K562 (cell line): ENCODE measurements around the gene RNF34. TPM values are rescaled to one million over a fixed set of nuclear protein-coding genes. Genes with fewer than 3 reads are reported as not detected.
A peak's percentile ranks its signal among the peaks of the same experiment; 100 is the strongest.

ENCODE experiments used
- ATF4 ChIP-seq: fragments of 450-650 bp; formaldehyde crosslinking; IDR thresholded peaks from 2 replicates; pipeline ENCODE4 v1.4.0; 2022; ENCODE audit warnings: mild to moderate bottlenecking, moderate library complexity
- FOS ChIP-seq: IDR thresholded peaks from 3 replicates; pipeline ENCODE4 v1.6.1; 2011; ENCODE audit not compliant: insufficient read length; ENCODE audit errors: extremely low read depth
- FOXP1 ChIP-seq: sonication (generic); formaldehyde crosslinking; IDR thresholded peaks from 2 replicates; pipeline ENCODE4 v1.8.0; 2022; ENCODE audit warnings: mild to moderate bottlenecking, missing genetic modification reagents
- PHF8 ChIP-seq: fragments of 200-600 bp; sonication (generic); IDR thresholded peaks from 2 replicates; pipeline ENCODE4 v1.6.1; 2012; ENCODE audit warnings: mixed run types, mild to moderate bottlenecking, inconsistent platforms, low read length, moderate library complexity, borderline replicate concordance
- polyA plus RNA-seq, 8 experiments: library from polyadenylated mRNA; depleted of rRNA in 4 of 8; stranded (reverse) in 5 of 8; unstranded in 3 of 8; fragments of >200 nt; fragmentation: Nextera tagmentation in 2 of 8; fragmentation: Illumina TruSeq in 1 of 8; extraction: Ambion mirVana in 2 of 8; extraction: Trizol in 1 of 8; gene quantifications; 2 replicates each; pipeline versions ENCODE4 v1.2.1 to v1.2.3, GENCODE V29; 2011 to 2014; ENCODE audit warnings: inconsistent platforms in 1 of 8, missing spikeins in 1 of 8
- total RNA-seq, 7 experiments: library from RNA; depleted of rRNA in 6 of 7; stranded (reverse); fragments of >200 nt in 6 of 7; fragmentation: Illumina TruSeq in 2 of 7; extraction: Trizol in 2 of 7; gene quantifications; 2 replicates each; pipeline versions ENCODE4 v1.2.1 to v1.2.3, GENCODE V29; 2011 to 2021; ENCODE audit warnings: low replicate concordance in 1 of 7
- TF ChIP-seq, protein P1 (sequence below), 3 experiments: fragments of 200-800 bp in 1 of 3; sonication (Bioruptor generic) in 1 of 3; sonication (generic) in 1 of 3; formaldehyde crosslinking in 1 of 3; IDR thresholded peaks; 2 replicates each; pipeline versions ENCODE4 v1.6.1 to v1.8.0; 2016 to 2022; ENCODE audit warnings: mild to moderate bottlenecking in 2 of 3, missing compliant biosample characterization in 2 of 3, missing genetic modification characterization in 2 of 3, missing genetic modification reagents in 1 of 3
- TF ChIP-seq, protein P2 (sequence below): sonication (generic); formaldehyde crosslinking; IDR thresholded peaks from 2 replicates; pipeline ENCODE4 v1.8.0; 2022; ENCODE audit warnings: mild to moderate bottlenecking, missing genetic modification reagents

The RNF34 gene
- total and polyA plus RNA-seq, 9 of the 15 experiments (the other 6 are each of a cell fraction or from before 2014, with no cell fraction given) = 41.7 to 88.9 (median 54.1) TPM

DNA sequence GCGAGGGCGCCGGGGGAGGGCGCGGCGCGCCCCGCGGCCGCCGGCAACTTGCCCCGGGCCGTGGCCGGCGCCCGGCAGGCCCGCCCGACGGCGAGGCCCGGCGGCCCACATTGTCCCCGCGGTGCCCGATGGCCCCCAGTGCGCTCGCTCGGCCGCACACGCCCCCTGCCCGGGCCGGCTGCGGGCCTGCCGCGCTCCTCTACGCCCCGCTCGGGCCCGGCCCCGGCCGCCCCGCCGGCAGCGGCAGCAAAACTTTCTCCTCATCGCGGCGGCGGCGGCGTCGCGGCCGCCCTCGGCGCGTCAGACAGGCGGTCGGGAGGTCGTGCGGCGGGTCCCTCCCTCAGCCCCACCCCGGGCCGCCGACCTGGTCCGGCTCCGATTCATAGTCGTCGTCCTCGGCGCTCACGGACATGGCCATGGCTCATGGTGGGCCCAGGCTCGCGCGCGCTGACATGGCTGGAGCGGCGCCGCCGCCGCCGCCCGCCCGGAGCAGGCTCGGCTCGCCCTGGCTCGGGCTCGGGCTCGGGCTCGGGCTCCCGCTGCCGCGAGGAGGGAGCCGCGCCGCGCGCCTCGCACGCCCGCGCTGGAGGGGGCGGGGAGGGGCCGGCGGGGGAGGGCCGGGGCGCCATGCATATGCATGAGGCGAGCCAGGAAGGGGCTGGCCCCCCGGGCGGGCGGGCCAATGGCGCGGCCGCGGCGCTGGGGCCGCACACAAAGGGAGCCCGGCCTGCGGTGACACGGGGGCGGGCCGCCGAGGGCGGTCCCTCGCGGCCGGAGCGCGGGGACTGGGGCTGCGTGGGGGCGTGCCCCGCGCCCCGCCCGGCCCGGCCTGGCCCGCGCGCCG, 67.1 kb downstream of the RNF34 start (continued):
- no peak for TF ChIP-seq ATF4 (CRISPR knock-in tag)
- TF ChIP-seq, protein P1, sequence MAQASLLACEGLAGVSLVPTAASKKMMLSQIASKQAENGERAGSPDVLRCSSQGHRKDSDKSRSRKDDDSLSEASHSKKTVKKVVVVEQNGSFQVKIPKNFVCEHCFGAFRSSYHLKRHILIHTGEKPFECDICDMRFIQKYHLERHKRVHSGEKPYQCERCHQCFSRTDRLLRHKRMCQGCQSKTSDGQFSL (CRISPR knock-in tag; IDR thresholded peaks at IDR 0.05) = no peak
- TF ChIP-seq, protein P1 (tag; IDR thresholded peaks at IDR 0.05) = no peak
- peak; percentile 23 for TF ChIP-seq FOS
- TF ChIP-seq FOXP1 (CRISPR knock-in tag) = 0 out of 2 replicates have a peak, but pooled peaks have one; percentile 39
- peak; percentile 66; the same call in 1 of the 2 replicates for TF ChIP-seq PHF8
- TF ChIP-seq, protein P2, sequence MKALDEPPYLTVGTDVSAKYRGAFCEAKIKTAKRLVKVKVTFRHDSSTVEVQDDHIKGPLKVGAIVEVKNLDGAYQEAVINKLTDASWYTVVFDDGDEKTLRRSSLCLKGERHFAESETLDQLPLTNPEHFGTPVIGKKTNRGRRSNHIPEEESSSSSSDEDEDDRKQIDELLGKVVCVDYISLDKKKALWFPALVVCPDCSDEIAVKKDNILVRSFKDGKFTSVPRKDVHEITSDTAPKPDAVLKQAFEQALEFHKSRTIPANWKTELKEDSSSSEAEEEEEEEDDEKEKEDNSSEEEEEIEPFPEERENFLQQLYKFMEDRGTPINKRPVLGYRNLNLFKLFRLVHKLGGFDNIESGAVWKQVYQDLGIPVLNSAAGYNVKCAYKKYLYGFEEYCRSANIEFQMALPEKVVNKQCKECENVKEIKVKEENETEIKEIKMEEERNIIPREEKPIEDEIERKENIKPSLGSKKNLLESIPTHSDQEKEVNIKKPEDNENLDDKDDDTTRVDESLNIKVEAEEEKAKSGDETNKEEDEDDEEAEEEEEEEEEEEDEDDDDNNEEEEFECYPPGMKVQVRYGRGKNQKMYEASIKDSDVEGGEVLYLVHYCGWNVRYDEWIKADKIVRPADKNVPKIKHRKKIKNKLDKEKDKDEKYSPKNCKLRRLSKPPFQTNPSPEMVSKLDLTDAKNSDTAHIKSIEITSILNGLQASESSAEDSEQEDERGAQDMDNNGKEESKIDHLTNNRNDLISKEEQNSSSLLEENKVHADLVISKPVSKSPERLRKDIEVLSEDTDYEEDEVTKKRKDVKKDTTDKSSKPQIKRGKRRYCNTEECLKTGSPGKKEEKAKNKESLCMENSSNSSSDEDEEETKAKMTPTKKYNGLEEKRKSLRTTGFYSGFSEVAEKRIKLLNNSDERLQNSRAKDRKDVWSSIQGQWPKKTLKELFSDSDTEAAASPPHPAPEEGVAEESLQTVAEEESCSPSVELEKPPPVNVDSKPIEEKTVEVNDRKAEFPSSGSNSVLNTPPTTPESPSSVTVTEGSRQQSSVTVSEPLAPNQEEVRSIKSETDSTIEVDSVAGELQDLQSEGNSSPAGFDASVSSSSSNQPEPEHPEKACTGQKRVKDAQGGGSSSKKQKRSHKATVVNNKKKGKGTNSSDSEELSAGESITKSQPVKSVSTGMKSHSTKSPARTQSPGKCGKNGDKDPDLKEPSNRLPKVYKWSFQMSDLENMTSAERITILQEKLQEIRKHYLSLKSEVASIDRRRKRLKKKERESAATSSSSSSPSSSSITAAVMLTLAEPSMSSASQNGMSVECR (CRISPR knock-in tag) = no peak
